ENCODE results near the gene LAMC1. TPM values are rescaled to one million over a fixed set of nuclear protein-coding genes. Genes with fewer than 3 reads are reported as not detected.

LAMC1 gene
- polyA plus RNA-seq, 1 of the 3 experiments (the other 2 are of a cell fraction), result 101 TPM

GRCh38 chr1:183044893-183045649 is 21.9 kb downstream of the LAMC1 start:
- Histone ChIP-seq H3K4me1 (ENCODE audit: control insufficient read depth in 1 of 2, insufficient read depth in 2 of 2, low read depth in 1 of 2, low read length in 1 of 2) (peaks cover 25 to 47% of the 10 kb centered on the region in 2 experiments), H4K20me1 (ENCODE audit: insufficient read depth) (peaks cover 60% of the 10 kb centered on the region), H3K27ac (ENCODE audit: low read depth in 2 of 2, low read length in 1 of 2) (peak overlapping the region in 1 of 2 experiments; percentile 85; a peak in 2 of 4 replicates), H3K4me2 (peak overlapping the region; percentile 37; the same call in 1 of the 2 replicates), H3K79me2 (ENCODE audit: insufficient read depth) (peaks cover 100% of the 10 kb centered on the region), H3K27me3 (ENCODE audit: insufficient read depth) (no peaks in the 10 kb centered on the region), H3K9me2 (no peaks in the 10 kb centered on the region), H3K9me3 (no peaks in the 10 kb centered on the region), H3K4me3 (ENCODE audit: low read depth in 2 of 2, low read length in 1 of 2) (no peak overlapping the region), H3F3A (replicated peaks; ENCODE audit: insufficient read depth) (peaks cover 22% of the 10 kb centered on the region), H3K36me3 (replicated peaks in 1 of 2; ENCODE audit: control insufficient read depth in 1 of 2, insufficient read depth in 2 of 2, low read length in 1 of 2) (no peaks in the 10 kb centered on the region), H2AFZ (ENCODE audit: low read depth) (no peak overlapping the region), H3K9ac (peak overlapping the region; percentile 30; the same call in 1 of the 2 replicates)
- POLR2A ChIA-PET, result no interaction called here
- 98% methylated on average over 2 of the region's 2 CpGs for WGBS (ENCODE audit: low lambda C conversion rate)
- CTCF ChIA-PET, result no interaction called here
- no peak for TF ChIP-seq POLR2AphosphoS5 (IDR thresholded peaks at IDR 0.05; ENCODE audit: low read depth, low read length)
- TF ChIP-seq NFIC (IDR thresholded peaks at IDR 0.05; ENCODE audit: borderline replicate concordance), result peak; percentile 67; the same call in 1 of the 2 replicates
- DNase-seq, result no peak

- H4K20me1 ChIP-seq (ENCODE audit: insufficient read depth), result peaks cover 69% of the 10 kb centered on the region
- H2AFZ ChIP-seq (ENCODE audit: low read depth), result no peak overlapping the region
- peaks cover 15% of the 10 kb centered on the region for H3F3A ChIP-seq (replicated peaks; ENCODE audit: insufficient read depth)
- WGBS (ENCODE audit: low lambda C conversion rate), result 92% methylated on average over 7 of the region's 7 CpGs
- CTCF ChIA-PET, result interaction anchor here (0.7 to 1.5 kb wide), 3 partner anchors 39 to 357 kb away, joined by 3 read pairs; no protein-coding TSS in a partner anchor
- peaks cover 98% of the 10 kb centered on the region for H3K79me2 ChIP-seq (ENCODE audit: insufficient read depth)
- H3K4me3 ChIP-seq (ENCODE audit: low read depth in 2 of 2, low read length in 1 of 2), result no peak overlapping the region
- POLR2A ChIA-PET, result no interaction called here
- H3K9me2 ChIP-seq, result no peaks in the 10 kb centered on the region
- H3K4me1 ChIP-seq (ENCODE audit: control insufficient read depth in 1 of 2, insufficient read depth in 2 of 2, low read depth in 1 of 2, low read length in 1 of 2), result peaks cover 16 to 21% of the 10 kb centered on the region in 2 experiments; a peak in 3 of 4 replicates
- no peaks in the 10 kb centered on the region for H3K9me3 ChIP-seq
- no peak overlapping the region for H3K4me2 ChIP-seq
- no peaks in the 10 kb centered on the region for H3K27me3 ChIP-seq (ENCODE audit: insufficient read depth)
- no peak overlapping the region for H3K9ac ChIP-seq
- peaks cover 0 to 6% of the 10 kb centered on the region in 2 experiments for H3K36me3 ChIP-seq (replicated peaks in 1 of 2; ENCODE audit: control insufficient read depth in 1 of 2, insufficient read depth in 2 of 2, low read length in 1 of 2)
- H3K27ac ChIP-seq (ENCODE audit: low read depth in 2 of 2, low read length in 1 of 2), result no peak overlapping the region
- no peak for DNase-seq
- TF ChIP-seq ELF1 (IDR thresholded peaks at IDR 0.05) (no peak), MXI1 (IDR thresholded peaks at IDR 0.05; ENCODE audit: low read depth, low read length) (no peak), JUND (IDR thresholded peaks at IDR 0.05) (no peak), PBX3 (IDR thresholded peaks at IDR 0.05) (no peak), MAX (IDR thresholded peaks at IDR 0.05; ENCODE audit: low read depth) (no peak), ZBTB33 (IDR thresholded peaks at IDR 0.05; ENCODE audit: borderline replicate concordance, low read depth) (no peak), CTCF (IDR thresholded peaks at IDR 0.05) (no peak), GATA2 (CRISPR knock-in tag; IDR thresholded peaks at IDR 0.05) (no peak), USF2 (IDR thresholded peaks at IDR 0.05; ENCODE audit: borderline replicate concordance, low read depth, low read length) (no peak), RCOR1 (IDR thresholded peaks at IDR 0.05; ENCODE audit: low read length) (no peak), CHD2 (IDR thresholded peaks at IDR 0.05; ENCODE audit: low read length, partially characterized antibody) (no peak), SIN3A (IDR thresholded peaks at IDR 0.05; ENCODE audit: borderline replicate concordance, low read depth, low read length) (no peak), RFX5 (IDR thresholded peaks at IDR 0.05; ENCODE audit: low read length) (no peak)
These were observed 25.2 kb downstream of the LAMC1 start for GRCh38 chr1:183048087-183049085.

Data from SK-N-SH (cell line).